Fibroblast of gingiva (primary cell): Measurements from ENCODE around the gene SPEM2.

ENCODE experiments used
- DNase-seq: peaks from one replicate; pipeline ENCODE4 v3.0.0-alpha.2; 2011; ENCODE audit warnings: low read depth

The SPEM2 gene

GRCh38 chr17:7421186-7421585, 4.2 kb upstream of the SPEM2 start:
- no peak for DNase-seq

GRCh38 chr17:7423679-7424078, 1.7 kb upstream of the SPEM2 start:
- DNase-seq: no peak

GRCh38 chr17:7425756-7426155, 340 bp downstream of the SPEM2 start:
- DNase-seq: no peak

- DNase-seq: no peak
Measured at GRCh38 chr17:7426203-7426863, 917 bp downstream of the SPEM2 start.

- DNase-seq: no peak
Measured at GRCh38 chr17:7426896-7427489, 1.6 kb downstream of the SPEM2 start.

GRCh38 chr17:7427549-7427948, 2.1 kb downstream of the SPEM2 start:
- DNase-seq: no peak

- no peak for DNase-seq
Measured at GRCh38 chr17:7428557-7428956, 3.1 kb downstream of the SPEM2 start, which contains the start of gene SPEM3. SPEM3 (plus strand) TSS chr17:7428857; CDS start chr17:7428903, 46 bp downstream.

GRCh38 chr17:7429722-7430121, 4.3 kb downstream of the SPEM2 start:
- DNase-seq: no peak

- no peak for DNase-seq
Measured at GRCh38 chr17:7431231-7431630, 5.8 kb downstream of the SPEM2 start.

- DNase-seq: no peak
Measured at GRCh38 chr17:7432296-7432695, 6.9 kb downstream of the SPEM2 start.

- DNase-seq: no peak
Measured at GRCh38 chr17:7435676-7436555, 10.5 kb downstream of the SPEM2 start.

- peak; percentile 72 for DNase-seq
Measured at GRCh38 chr17:7436556-7437368, 11.3 kb downstream of the SPEM2 start.

- DNase-seq: no peak
Measured at GRCh38 chr17:7437369-7437863, 12.0 kb downstream of the SPEM2 start.

- DNase-seq: no peak
Measured at GRCh38 chr17:7437950-7438614, 12.7 kb downstream of the SPEM2 start.

GRCh38 chr17:7438656-7439460, 13.4 kb downstream of the SPEM2 start:
- no peak for DNase-seq

GRCh38 chr17:7439462-7440112, 14.2 kb downstream of the SPEM2 start, which contains the start of gene FGF11:
FGF11 (plus strand) TSS chr17:7439512; CDS start chr17:7439621, 109 bp downstream.
- DNase-seq: no peak

GRCh38 chr17:7440113-7440833, 14.9 kb downstream of the SPEM2 start:
- no peak for DNase-seq

GRCh38 chr17:7440834-7441195, 15.4 kb downstream of the SPEM2 start:
- DNase-seq: no peak

GRCh38 chr17:7441266-7441665, 15.8 kb downstream of the SPEM2 start:
- DNase-seq: no peak
